Measurements from ENCODE around the gene YWHAQ.
"Not testable (repeated sequence)": the region's sequence is repeated elsewhere in the genome, so short reads cannot be mapped to it uniquely, and the experiment has no call there.

Gene YWHAQ

DNA sequence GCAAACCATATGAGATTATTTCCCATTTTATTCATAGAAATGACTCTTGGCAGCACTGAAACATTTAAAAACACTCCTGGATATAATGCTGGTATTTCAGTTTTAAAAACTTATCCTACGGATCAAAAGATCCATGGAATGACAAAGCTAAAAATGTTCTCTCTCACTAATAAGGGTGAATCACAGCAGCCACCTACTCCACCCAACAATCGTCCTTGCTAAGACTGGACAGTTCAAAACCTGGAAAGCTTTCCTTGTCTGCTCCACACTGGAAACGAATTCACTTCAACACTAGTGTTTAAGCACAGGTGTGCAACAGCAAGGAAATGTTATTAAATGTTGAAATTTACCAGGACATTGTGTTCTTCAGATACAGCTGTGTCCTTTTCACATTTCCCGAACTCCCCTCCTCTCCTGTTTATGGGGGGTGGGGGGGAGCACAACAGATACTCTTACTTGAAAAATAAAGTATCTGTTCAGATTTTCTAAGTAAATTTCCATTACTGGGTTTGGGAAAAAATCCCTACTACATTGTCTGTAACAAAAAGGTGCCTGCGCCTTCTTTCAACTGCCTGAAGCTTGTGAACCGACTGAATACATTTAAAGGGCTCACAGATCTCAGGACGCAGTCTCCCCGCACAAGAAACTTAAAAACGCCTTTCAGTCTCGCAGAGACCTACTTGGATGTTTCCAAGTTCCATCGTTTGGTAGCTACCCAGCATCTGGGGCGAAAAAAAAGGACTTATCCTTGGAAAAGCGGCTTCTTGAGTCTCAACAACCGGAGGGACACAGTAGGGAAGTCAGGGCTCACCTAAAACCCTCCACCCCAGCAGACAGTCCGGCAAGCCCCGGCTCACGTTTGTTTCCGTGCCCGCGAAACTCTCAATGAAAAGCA, 1.3 kb downstream of the YWHAQ start:
- no peak for DNase-seq (ENCODE audit: low read depth)
- in situ Hi-C loops (cut with HindIII; ENCODE audit: low sequenced_read_pairs), result loop anchor here (5.0 kb wide), 2 partner anchors 33 to 57 kb away; no protein-coding TSS in a partner anchor
- peak overlapping the region; percentile 58 for H3K4me3 ChIP-seq (ENCODE audit: low read depth, low read length)
- TF ChIP-seq, protein P1, sequence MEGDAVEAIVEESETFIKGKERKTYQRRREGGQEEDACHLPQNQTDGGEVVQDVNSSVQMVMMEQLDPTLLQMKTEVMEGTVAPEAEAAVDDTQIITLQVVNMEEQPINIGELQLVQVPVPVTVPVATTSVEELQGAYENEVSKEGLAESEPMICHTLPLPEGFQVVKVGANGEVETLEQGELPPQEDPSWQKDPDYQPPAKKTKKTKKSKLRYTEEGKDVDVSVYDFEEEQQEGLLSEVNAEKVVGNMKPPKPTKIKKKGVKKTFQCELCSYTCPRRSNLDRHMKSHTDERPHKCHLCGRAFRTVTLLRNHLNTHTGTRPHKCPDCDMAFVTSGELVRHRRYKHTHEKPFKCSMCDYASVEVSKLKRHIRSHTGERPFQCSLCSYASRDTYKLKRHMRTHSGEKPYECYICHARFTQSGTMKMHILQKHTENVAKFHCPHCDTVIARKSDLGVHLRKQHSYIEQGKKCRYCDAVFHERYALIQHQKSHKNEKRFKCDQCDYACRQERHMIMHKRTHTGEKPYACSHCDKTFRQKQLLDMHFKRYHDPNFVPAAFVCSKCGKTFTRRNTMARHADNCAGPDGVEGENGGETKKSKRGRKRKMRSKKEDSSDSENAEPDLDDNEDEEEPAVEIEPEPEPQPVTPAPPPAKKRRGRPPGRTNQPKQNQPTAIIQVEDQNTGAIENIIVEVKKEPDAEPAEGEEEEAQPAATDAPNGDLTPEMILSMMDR (IDR thresholded peaks at IDR 0.05; ENCODE audit: low read depth, low read length, missing control alignments), result no peak

DNA sequence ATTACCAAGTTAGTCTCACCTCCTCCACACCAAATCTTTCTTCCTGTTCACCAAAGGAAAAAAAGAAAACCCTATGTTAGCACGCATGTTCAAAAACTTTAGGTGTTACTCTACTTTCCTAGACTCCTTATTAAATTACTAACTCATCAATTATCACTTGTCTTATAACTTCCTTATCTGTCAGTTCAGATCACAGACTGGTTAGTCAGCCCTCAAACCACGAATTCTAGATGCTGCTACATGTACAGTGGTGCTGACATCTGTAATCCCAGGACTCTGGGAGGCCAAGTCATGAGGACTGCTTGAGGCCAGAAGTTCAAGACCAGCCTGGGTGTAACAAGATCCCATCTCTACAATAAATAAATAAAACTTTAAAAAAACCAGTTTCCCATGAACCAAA, 3.5 kb downstream of the YWHAQ start:
- peak overlapping the region; percentile 13 for H3K4me3 ChIP-seq (ENCODE audit: low read depth, low read length)
- TF ChIP-seq, protein P1 (IDR thresholded peaks at IDR 0.05; ENCODE audit: low read depth, low read length, missing control alignments), result no peak
- in situ Hi-C loops (cut with HindIII; ENCODE audit: low sequenced_read_pairs), result loop anchor here (5.0 kb wide), 2 partner anchors 35 to 55 kb away; no protein-coding TSS in a partner anchor
- DNase-seq (ENCODE audit: low read depth), result no peak

DNA sequence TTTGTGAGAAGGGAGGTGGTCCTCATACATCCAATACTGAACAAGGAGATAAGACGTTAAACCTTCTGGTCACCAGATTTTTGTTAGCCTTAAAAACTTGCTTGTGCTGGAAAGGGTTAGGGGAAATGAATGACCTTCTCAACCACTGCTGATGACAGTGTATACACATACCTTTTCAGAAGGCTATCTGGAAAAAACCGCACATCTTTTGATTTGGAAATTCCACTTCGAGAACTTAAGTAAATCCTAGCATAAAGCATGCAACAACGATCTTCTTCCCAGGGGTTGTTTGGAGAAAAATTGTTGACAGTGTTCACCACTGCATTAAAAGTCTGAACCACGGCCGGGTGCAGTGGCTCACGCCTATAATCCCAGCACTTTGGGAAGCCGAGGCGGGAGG, 7.6 kb downstream of the YWHAQ start:
- in situ Hi-C loops (cut with HindIII; ENCODE audit: low sequenced_read_pairs), result no loop called here
- no peak overlapping the region for H3K4me3 ChIP-seq (ENCODE audit: low read depth, low read length)
- TF ChIP-seq, protein P1 (IDR thresholded peaks at IDR 0.05; ENCODE audit: low read depth, low read length, missing control alignments), result no peak
- DNase-seq (ENCODE audit: low read depth), result no peak

DNA sequence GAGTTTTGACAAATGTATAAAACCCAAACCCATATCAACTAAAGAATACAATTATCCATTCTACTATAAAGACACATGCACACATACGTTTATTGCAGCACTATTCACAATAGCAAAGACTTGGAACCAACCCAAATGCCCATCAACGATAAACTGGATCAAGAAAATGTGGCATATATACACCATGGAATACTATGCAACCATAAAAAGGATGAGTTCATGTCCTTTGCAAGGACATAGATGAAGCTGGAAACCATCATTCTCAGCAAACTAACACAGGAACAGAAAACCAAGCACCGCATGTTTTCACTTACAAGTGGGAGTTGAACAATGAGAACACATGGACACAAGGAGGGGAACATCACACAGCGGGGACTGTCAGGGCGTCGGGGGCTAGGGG, 9.1 kb downstream of the YWHAQ start:
- H3K4me3 ChIP-seq (ENCODE audit: low read depth, low read length); in situ Hi-C loops (cut with HindIII; ENCODE audit: low sequenced_read_pairs); DNase-seq (ENCODE audit: low read depth): not testable (repeated sequence)

DNA sequence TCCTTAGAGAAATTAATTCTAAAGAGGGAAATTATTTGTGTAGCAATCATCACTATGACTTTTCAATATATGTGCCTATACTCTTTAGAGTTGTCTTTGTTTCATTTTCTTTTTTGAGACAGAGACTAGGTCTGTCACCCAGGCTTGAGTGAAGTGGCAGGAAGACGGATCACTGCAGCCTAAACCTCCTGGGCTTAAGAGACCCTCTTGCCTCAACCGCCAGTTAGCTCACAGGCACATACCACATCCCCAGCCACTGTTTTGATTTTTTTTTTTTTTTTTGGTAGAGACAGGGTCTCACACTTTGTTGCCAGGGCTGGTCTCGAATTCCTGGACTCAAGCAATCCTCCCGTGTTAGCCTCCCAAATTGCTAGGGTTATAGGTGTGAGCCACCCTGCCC, 12.4 kb downstream of the YWHAQ start:
- DNase-seq (ENCODE audit: low read depth), result no peak
- H3K4me3 ChIP-seq (ENCODE audit: low read depth, low read length), result no peak overlapping the region
- TF ChIP-seq, protein P1 (IDR thresholded peaks at IDR 0.05; ENCODE audit: low read depth, low read length, missing control alignments), result no peak
- in situ Hi-C loops (cut with HindIII; ENCODE audit: low sequenced_read_pairs), result no loop called here

DNA sequence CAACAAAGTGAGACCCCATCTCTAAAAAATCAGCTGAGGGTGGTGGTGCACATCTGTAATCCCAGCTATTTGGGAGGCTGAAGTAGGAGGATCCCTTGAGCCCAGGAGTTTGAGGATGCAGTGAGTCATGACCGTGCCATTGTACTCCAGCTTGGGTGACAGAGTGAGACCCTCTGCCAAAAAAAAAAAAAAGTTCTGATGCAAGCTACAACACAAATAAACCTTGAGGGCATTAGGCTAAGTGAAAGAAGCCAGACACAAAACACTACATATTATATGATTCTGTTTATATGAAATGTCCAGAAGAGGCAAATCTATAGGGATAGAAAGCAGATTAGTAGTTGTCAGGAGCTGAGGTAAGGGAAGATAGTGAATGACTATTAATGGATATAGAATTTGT, 13.0 kb downstream of the YWHAQ start:
- in situ Hi-C loops (cut with HindIII; ENCODE audit: low sequenced_read_pairs), result no loop called here
- DNase-seq (ENCODE audit: low read depth), result no peak
- H3K4me3 ChIP-seq (ENCODE audit: low read depth, low read length), result no peak overlapping the region
- TF ChIP-seq, protein P1 (IDR thresholded peaks at IDR 0.05; ENCODE audit: low read depth, low read length, missing control alignments), result no peak

DNA sequence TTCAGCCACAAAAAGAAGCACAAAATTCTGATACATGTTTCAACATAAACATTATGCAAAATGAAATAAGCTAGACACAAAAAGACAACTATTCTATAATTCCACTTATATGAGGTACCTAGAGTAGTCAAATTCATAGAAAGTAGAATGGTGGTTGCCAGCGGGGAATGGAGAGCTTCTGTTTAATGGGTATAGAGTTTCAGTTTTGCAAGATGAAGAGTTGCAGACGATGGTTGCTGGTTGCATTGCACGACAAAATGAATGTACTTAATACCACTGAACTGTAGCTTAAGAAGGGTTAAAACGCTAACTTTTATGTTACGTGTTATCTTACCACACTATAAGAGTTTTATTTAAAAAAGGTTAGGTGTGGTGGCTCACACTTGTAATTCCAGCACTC, 13.5 kb downstream of the YWHAQ start:
- DNase-seq (ENCODE audit: low read depth), result no peak
- in situ Hi-C loops (cut with HindIII; ENCODE audit: low sequenced_read_pairs), result no loop called here
- TF ChIP-seq, protein P1 (IDR thresholded peaks at IDR 0.05; ENCODE audit: low read depth, low read length, missing control alignments), result no peak
- H3K4me3 ChIP-seq (ENCODE audit: low read depth, low read length), result no peak overlapping the region
